ENCODE measurements around the gene FOLR1.

GRCh38 chr11:72190631-72191071, 1.3 kb upstream of the FOLR1 start:
- TF ChIP-seq CTCF (IDR thresholded peaks at IDR 0.05; ENCODE audit: low read depth, low read length) (no peak), POLR2A (IDR thresholded peaks at IDR 0.05; ENCODE audit: extremely low read depth, insufficient read length) (no peak)

Data from NB4 (cell line).